Erythroblast (primary cell): Measurements from ENCODE around the gene MIA2.
"Not testable (repeated sequence)": the region's sequence is repeated elsewhere in the genome, so short reads cannot be mapped to it uniquely, and the experiment has no call there.

Experiments
- GATA1 ChIP-seq: IDR thresholded peaks from 2 replicates; pipeline ENCODE4 v1.6.1; 2011; ENCODE audit warnings: low read depth, mild to moderate bottlenecking, control low read depth, low read length, moderate library complexity
- POLR2A ChIP-seq: IDR thresholded peaks from 2 replicates; pipeline ENCODE4 v1.6.1; 2011; ENCODE audit warnings: mild to moderate bottlenecking, low read length

DNA sequence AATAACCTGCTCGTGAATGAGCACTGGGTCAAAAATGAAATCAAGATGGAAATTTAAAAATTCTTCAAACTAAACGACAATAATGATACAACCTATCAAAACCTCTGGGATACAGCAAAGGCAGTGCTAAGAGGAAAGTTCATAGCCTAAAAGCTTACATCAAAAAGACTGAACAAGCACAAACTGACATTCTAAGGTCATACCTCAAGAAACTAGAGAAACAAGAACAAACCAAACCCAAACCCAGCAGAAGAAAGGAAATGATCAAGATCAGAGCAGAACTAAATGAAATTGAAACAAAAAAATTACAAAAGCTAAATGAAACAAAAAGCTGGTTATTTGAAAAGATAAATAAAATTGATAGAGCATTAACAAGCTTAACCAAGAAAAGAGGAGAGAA is 26.3 kb upstream of the MIA2 start:
- not testable (repeated sequence) for TF ChIP-seq POLR2A, GATA1
